Measurements from ENCODE around the gene BNC2.
"Not testable (repeated sequence)": the region's sequence is repeated elsewhere in the genome, so short reads cannot be mapped to it uniquely, and the experiment has no call there.

Gene BNC2

DNA sequence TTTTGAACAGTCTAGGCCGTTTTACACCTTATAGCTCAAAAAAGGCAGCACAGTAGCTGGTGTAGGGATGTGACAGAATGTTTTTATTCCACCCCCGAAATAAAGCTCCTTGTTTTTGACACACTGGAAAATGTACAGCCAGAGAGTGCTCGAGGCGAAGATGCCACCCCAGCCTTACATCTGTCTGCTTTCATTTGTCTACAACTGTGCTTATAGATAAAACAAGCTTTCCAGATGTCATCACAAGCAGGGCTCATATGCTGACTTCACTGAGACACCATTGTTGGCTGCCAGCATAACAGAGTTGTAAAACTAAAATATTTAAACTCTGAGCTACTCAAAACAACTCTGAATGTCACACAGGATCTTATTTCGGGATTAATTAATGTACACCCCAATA, 386.3 kb downstream of the BNC2 start:
- DNase-seq, result no peak

DNA sequence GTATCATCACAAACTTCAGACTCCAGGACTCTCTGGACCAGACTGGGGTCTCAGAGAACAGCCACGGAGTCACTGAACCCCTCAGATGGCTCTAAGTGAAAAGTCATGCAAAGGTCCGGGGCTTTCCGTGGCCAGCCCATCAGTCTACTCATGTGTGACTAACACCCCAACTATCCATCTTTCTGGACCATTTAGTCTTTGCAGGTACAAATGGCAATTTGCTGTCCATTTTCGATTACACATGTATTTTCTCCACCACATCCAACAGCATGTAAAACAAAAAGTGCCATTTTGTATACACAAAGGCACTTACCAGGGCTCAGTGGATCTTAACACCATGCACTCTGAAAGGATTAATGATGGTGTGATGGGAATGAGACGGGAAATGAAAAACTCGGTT, 387.7 kb downstream of the BNC2 start:
- DNase-seq, result no peak

DNA sequence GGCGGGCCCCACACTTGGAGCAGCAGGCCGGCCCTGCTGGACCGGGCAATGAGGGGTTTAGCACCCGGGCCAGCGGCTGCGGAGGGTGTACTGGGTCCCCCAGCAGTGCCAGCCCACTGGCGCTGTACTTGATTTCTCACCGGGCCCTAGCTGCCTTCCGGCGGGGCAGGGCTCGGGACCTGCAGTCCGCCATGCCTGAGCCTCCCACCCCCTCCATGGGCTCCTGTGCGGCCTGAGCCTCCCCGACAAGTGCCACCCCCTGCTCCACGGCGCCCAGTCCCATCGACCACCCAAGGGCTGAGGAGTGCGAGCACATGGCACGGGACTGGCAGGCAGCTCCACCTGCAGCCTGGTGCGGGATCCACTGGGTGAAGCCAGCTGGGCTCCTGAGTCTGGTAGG, 389.9 kb downstream of the BNC2 start:
- DNase-seq, result not testable (repeated sequence)

DNA sequence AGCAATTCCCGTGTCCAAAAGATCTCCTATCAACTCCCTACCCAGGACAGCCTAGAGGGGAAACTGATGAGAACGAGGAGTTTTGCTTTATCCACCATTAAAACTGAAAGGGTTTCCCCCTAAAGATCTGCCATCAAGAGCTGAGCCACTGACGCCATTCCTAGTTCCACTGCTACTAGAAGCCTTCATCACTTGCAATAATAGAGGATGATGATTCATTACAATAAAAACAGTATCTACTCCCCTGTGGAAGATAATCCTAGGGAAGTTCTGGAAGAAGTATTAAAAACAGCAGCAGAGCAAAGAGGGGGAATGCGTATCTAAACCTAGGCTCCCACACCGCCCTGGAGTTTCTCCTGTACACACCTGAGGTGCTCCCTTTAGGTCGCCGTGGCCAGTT, 394.5 kb downstream of the BNC2 start:
- DNase-seq, result peak; percentile 55

DNA sequence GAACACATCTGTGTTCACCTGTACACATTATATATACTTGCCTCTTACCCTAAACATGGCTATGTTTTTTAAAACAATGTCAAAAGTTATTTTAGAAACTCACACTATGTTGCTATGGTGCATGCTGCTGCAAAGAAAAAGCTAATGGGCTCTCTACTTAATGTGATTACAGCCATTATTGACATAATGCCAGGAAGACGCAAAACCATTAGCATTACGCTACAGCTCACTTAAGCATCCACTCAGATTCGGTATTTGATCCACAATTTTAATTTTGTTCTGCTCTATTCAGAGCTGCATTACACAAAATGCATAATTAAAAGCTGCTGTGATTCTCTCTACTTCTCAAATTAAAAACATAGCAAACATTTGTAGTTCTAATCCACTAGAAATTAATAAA, 395.2 kb downstream of the BNC2 start:
- peak; percentile 16 for DNase-seq

DNA sequence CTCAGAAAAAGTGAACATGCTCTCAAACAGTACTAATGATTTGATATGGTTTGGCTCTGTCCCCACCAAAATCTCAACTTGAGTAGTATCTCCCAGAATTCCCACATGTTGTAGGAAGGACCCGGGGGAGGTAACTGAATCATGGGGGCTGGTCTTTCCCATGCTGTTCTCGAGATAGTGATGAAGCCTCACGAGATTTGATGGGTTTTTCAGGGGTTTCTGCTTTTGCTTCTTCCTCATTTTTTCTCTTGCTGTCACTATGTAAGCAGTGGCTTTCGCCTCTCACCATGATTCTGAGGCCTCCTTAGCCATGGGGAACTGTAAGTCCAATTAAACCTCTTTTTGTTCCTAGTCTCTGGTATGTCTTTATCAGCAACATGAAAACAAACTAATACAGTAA, 401.3 kb downstream of the BNC2 start:
- no peak for DNase-seq

DNA sequence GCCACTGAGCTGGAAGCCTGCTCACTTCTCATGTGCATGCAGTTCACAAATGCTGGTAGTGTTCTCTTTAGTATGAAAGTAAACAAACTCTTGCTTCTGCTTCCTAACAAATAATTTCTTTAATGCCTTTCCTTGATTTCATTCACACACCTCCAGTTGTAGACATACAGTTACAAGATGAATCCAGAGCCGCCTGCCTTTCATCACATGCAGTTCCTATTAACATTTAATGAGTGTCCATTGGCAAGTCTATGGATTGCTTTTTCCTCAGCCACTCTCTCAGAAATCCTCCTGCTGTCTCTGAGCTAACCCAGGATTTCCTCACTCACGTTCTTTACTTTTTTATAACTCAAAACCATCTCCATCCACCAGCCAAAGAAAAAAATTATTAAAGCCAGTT, 408.6 kb downstream of the BNC2 start:
- no peak for DNase-seq

DNA sequence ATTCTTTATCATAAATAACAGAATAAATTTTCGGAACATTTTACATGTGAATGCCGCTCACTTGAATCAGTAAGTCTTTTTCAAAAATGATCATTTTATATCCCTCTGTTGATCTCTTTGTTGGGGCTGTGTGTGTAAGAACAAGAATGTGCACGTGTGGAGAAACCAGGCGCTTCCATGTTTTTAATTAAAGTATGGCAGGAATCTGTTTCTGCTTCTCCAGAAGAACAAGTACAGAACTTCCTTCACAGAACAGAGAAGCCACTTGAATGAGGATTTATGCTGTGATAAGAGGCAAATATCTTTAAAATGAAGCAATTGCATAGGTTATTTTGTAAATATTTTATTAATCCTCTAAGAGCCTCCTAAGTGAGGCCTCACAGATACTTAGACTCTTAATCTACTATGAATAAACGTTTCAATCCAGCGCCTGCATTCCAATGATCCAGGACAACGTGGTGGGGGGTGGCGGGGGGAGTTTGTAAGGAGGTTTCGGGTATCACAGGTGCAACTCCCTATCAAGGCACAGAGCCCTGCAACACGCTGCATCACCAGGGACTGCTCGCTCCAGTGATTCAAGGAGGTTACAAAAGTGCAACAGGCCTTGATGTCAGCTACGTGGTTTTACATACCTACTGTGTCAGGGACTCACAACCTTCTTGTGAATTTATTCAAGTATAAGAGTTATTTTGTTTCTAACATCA, 409.2 kb downstream of the BNC2 start:
- DNase-seq, result peak; percentile 50

DNA sequence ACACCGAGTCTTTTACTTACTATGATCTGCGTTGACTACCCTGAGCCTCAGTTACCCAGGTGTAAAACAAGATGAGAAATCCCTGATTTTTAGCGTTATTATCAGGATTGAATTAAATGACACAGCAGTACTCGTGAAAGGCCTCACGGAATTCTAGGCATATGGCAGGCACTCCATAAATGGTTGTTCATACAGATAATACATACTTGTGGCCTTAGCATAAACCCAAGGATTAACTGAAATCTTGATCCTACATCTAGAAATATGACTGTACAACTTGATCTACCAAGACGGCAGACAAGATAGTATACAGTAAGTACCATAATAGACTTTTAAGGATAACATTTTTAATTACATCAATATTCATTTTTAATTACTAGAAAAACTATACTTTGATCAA, 409.8 kb downstream of the BNC2 start:
- peak; percentile 49 for DNase-seq

DNA sequence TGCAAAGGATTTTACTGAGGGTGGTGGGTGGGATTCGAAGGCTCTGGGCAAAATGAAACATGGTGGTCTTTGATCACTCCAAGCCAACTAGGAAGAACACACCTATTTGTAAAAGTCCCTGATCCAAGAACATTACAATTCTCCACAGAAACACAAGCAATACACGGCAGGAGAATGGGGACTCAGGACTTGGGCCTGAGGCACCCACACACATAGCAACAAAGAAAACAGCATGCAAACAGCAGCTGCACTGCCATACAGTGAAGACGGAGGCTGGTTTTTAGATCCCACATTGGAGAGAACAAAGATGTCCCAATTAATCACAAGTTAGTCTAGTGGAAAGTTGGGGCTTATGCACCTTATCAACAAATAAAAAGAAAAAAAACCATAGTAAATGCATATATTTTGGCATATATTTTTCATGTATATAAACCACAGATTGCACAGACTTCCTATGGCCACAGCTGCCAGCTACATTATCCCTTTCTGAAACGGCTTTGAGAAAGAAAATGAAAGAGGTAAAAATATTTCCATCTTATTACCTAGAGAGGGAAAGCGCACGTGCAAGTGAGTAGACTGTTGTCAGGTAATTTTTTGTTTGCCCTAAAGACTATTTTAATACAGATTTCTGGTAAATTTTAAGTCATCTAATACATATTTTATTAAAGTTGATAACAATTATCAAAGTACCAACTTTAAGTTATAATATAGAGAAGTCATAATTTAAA, 410.9 kb downstream of the BNC2 start:
- DNase-seq, result no peak

DNA sequence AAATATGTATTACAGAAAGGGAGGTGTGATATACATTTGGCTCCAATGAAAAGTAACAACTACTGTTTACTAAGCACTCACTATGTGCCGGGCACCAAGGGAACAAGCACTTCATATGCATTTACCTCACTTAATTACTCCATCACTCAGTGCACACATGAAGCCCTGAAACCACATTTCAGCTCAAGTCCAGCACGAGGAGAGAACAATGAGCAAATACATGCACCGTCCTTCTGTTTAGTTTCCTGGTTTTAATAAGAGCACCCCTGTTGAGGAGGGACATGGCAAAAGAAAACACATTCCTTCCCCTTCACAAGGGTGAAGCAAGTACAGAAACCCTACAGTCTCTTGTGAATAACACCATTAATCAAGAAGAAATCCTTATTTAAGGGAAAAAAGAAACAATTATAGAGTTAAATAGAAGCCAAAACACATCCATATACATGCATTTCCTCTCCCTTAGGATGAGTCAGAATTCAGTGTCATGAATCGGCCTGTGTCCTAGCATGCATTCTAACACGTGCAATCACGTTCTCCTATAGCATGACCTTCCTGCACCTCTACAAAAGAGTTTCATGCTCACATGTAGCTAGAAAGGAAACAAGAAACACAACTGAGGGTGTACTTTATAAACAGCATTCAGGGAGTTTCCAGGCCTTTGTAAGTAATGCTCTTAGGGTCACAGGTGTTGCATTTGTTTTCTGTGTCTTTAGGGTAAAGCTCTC, 411.6 kb downstream of the BNC2 start:
- DNase-seq, result peak; percentile 36

DNA sequence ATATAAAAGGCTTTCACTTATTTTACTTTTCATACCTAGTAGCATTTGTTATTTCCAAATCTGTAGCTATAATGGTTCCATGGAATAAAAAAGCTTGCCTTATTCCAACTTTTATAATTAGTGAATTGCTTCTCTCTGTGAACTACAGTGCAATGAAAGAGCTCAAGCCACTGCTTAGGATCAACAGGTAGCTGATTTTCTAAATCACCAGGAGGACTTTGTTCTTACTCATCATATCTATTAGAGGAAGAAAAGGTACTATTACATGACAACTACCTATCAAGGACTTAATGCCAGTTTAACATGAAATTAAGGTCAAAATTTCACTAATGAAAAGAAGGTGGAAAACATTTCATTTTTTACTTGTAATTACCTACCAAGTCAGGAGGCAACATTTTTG, 414.6 kb downstream of the BNC2 start:
- no peak for DNase-seq

DNA sequence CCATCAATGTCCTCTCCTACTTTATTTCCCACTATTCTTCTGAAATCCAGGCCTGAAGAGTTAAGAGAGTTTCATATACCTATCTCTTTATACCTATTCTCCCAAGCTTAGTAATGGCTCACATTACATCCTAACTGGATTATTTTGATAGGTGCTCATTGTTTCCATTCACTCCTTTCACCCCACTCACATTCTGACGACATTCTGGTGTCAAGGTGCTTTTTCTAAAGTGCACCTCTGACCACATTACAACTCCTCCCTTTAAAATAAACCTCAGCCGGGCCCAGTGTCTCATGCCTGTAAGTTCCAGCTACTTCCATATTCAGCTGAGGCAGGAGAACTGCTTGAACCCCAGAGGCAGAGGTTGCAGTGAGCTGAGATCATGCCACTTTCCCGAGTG, 417.1 kb downstream of the BNC2 start:
- DNase-seq, result no peak

DNA sequence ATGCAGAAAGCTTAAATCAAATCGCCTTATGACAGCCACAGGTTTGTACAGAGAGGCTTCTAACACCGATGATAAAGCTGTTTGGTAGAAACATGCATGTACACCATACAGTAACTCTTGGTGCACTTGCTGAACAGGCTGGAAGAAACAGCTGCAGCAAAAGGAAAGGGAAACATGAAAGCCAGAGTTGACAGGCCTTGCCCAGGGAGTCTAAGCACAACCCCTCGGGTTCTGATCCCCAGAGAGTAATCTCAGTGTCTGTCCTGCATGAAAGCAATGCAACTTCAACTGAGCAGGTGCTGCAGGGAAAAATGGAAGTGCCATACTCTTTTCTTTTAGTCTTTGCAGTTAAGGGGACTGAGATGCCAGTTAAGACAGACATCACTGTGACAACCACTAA, 419.9 kb downstream of the BNC2 start:
- DNase-seq, result no peak

DNA sequence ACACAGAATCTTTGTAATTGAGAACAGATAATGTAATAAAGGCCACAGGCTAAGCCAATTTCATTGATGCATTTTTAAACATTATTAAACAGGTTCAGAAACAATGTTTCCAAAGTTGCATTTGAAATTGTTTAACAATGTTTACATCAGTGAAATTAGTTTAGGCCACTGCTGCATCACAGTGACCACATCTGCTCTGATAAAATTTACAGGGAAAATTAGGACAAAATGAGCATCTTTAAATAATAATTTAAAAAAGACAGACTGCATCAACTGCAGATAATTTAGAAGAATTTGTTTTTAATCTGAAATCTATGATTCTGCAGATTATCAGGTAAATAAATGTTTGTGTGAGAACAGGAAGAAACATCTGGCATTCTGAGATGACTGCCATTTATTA, 420.4 kb downstream of the BNC2 start:
- no peak for DNase-seq

DNA sequence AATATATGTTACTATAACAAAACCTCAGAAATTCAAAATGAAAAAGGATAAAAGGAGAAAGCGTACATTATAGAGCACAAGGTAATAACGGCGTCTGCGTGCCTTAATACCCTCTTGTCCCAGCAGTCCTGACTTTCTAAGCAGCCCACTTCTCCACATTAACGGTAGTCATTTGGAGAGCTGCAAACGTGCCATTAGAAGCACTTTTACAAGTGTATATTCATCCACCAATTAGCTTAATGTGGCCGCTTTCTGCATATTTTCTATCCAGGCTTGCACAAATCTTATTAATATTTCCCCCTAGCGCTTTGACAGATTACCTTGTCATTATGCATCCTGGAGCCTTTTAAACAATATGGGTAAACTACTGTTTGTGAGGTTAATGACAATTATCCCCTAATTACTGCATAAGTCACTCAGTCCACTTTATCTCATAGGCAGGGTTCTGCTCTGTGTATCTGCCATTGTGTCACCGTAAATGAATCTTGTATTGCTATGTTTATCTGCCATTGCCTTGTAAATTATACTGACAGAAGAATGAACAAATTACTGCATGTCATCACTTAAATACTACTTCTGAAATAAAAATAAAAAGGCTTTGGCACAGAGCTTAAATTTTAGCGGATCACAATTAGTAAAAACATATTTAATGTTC, 421.3 kb downstream of the BNC2 start:
- no peak for DNase-seq

DNA sequence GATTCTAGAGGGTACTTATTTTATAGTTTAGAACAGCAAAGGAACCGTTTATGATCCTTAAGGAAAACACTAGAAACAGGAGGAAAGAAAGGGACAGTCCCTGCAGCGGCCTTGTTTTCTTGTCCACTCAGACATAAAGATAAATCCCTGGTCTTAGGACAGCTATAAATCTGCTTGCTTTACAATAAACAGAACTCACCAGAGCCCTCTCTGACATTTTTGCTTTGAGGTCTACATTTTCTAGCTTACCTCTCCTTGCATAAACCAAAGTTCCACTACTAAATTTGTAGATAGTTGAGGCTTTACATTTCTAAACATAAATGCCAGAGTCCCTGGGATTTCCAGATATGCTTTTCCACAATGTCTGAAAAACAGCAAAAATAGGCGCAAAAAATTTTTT, 422.5 kb downstream of the BNC2 start:
- DNase-seq, result no peak

DNA sequence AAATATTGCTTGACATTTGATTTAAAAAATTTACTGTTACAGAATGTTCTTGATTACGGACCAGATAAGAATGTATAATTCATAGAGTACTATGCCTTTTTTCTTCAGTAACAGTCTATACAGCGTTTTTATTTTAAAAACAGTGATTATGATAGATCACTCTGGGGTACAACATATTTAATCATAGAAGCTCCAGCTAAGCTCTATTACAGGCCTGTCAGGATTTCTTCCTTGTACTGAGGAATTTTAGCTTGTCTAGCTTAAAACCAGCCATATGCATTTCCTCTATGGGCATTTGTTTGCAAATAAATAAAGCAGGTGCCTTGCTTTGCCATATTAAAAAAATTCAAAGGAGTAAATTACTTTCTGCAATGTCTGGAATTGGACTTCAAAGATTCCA, 423.8 kb downstream of the BNC2 start:
- no peak for DNase-seq

DNA sequence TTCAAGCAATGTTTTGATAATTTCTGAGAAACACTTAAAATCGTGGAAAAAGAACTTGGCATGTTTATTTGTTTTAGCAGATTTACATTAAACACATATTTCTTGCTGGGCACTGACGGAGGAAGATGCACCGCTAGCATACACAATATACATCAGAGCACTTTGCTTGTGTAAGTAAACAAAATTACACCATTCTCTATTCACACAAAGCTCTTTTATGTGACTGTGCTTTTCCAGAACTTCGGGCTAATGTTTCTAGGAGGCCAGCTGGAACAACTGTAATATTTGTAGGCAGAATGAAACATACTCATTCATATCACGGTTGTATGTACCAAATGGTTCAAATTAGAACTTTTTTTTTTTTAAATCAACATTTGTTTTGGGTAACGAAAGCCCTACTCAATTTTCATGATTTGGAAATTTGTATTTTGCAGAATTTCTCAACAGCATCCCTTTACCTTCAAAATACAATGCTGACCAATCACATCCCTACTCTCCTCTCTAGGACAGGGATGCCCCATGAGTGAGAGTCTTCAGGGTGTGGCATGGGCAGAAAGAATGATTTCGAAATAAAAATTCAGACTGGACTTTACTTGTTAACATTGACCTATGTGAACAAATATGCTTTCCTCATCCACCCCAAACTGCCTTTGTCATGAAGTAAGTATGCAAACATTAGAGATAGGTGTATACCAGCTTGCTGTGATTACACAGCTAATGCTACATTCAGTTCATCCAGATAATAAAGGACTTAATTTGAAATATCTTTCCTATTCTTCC, 425.1 kb downstream of the BNC2 start:
- peak; percentile 9 for DNase-seq

DNA sequence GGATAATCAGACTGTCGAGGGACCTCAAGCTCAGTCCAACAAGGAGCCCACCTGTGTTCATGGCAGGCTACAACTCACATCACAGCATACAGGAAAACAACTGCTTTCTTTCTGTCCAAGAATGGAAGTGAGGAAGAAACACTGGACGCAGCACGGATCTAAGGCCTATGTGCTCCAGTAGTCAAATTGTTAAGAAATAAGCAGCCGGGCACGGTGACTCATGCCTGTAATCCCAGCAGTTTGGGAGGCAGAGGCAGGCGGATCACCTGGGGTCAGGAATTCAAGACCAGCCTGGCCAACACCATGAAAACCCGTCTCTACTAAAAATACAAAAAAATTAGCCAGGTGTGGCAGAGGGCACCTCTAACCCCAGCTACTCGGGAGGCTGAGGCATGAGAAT, 427.8 kb downstream of the BNC2 start:
- DNase-seq, result peak; percentile 32

DNA sequence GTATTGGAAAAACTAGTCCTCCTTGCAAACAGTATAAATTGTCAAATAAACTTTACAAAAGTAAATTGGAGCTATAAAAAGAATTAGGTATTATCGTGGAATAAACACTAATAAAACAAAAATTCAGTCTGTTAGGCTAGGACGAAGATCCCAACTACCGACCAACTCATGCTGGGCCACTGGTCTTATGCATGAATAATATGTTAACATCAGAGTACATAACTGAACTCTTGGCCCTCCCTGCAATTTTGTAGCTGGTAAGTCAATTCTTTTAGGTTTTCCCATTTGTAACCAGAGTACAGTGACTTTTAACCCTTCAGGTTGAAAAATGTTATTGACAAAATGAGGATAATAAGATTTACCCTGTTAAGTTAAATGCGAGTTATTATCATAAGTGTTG, 428.7 kb downstream of the BNC2 start:
- DNase-seq, result no peak

DNA sequence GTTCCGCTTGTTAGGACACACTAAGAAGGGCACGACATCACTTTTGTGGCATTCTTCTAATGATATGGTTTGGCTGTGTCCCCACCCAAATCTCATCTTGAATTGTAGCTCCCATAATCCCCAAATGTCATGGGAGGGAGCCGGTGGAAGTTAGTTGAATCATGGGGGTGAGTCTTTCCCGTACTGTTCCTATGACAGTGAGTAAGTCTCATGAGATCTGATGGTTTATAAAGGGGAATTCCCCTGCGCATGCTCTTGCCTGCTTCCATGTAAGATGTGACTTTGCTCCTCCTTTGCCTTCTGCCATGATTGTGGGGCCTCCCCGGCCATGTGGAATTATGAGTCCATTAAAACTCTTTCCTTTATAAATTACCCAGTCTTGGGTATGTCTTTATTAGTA, 431.6 kb downstream of the BNC2 start:
- not testable (repeated sequence) for DNase-seq

DNA sequence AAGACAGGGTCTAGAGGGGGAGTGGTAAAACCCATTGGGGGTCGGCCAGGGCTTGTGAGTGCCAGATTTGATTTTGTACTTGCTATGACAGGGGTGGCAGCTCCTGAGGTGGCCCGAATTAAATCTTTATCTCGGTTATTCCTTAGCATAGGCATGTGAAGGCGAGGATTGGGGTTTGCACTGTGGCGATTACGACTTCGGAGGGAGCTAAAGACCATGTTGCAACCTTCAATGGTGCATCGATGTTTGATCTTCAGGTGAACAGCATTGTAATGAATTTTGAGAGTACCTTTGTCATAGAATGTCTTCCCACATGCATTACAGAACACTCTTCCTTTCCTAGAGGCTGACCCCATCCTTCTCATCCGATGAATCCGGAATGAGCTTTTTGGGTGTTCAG, 433.9 kb downstream of the BNC2 start:
- DNase-seq, result no peak

Measured in fibroblast of skin of right quadriceps (primary cell).